H9 (cell line): ENCODE results near the gene HLX. TPM values are rescaled to one million over a fixed set of nuclear protein-coding genes. Genes with fewer than 3 reads are reported as not detected.

Source experiments
- DNase-seq: peaks from one replicate; pipeline ENCODE4 v3.0.0-alpha.2; 2017
- H2AFZ ChIP-seq: one replicate; pipeline ENCODE4 v1.6.1; 2013; ENCODE audit warnings: mild to moderate bottlenecking, low read length, control low read depth, moderate library complexity
- H2AK5ac ChIP-seq: 2 replicates; pipeline ENCODE4 v1.6.1; 2013; ENCODE audit warnings: low read length, control low read depth, mixed read lengths; ENCODE audit not compliant: insufficient read length
- H2BK120ac ChIP-seq: one replicate; pipeline ENCODE4 v1.6.1; 2013; ENCODE audit warnings: low read depth, mild to moderate bottlenecking, low read length, control low read depth, inconsistent platforms; ENCODE audit not compliant: poor library complexity, severe bottlenecking
- H2BK12ac ChIP-seq: 2 replicates; pipeline ENCODE4 v1.6.1; 2013; ENCODE audit warnings: low read length, control low read depth, mixed read lengths, low read depth; ENCODE audit not compliant: insufficient read length
- H2BK15ac ChIP-seq: 2 replicates; pipeline ENCODE4 v1.6.1; 2013; ENCODE audit warnings: low read depth, low read length, control low read depth
- H2BK20ac ChIP-seq: one replicate; pipeline ENCODE4 v1.6.1; 2013; ENCODE audit warnings: low read depth, mild to moderate bottlenecking, low read length, control low read depth, inconsistent platforms; ENCODE audit not compliant: poor library complexity, severe bottlenecking
- H2BK5ac ChIP-seq: 2 replicates; pipeline ENCODE4 v1.6.1; 2013; ENCODE audit warnings: low read length, control low read depth, mixed read lengths; ENCODE audit not compliant: insufficient read length
- H3K14ac ChIP-seq: 2 replicates; pipeline ENCODE4 v1.6.1; 2013; ENCODE audit warnings: low read length, control low read depth; ENCODE audit not compliant: insufficient read depth
- H3K18ac ChIP-seq: 2 replicates; pipeline ENCODE4 v1.6.1; 2013; ENCODE audit warnings: low read depth, mild to moderate bottlenecking, mixed read lengths, low read length, control low read depth; ENCODE audit not compliant: insufficient read length
- H3K23ac ChIP-seq: 2 replicates; pipeline ENCODE4 v1.6.1; 2013; ENCODE audit warnings: low read length, control low read depth, mixed read lengths, low read depth; ENCODE audit not compliant: insufficient read length
- H3K23me2 ChIP-seq: 2 replicates; pipeline ENCODE4 v1.6.1; 2013; ENCODE audit warnings: low read depth, mild to moderate bottlenecking, mixed read lengths, low read length, control low read depth; ENCODE audit not compliant: insufficient read length, poor library complexity, severe bottlenecking
- H3K27ac ChIP-seq: 2 replicates; pipeline ENCODE4 v1.5.1; 2013; ENCODE audit warnings: low read length, control low read depth, mixed read lengths, low read depth; ENCODE audit not compliant: insufficient read length
- H3K27me3 ChIP-seq: 2 replicates; pipeline ENCODE4 v1.6.1; 2013; ENCODE audit warnings: low read length, control low read depth, inconsistent platforms; ENCODE audit not compliant: insufficient read depth
- H3K4ac ChIP-seq: 2 replicates; pipeline ENCODE4 v1.6.1; 2013; ENCODE audit warnings: low read depth, mild to moderate bottlenecking, control low read depth, inconsistent platforms, low read length, moderate library complexity
- H3K4me1 ChIP-seq: 2 replicates; pipeline ENCODE4 v1.6.1; 2013; ENCODE audit warnings: low read length, control low read depth, inconsistent platforms; ENCODE audit not compliant: insufficient read depth
- H3K4me2 ChIP-seq: 2 replicates; pipeline ENCODE4 v1.6.1; 2013; ENCODE audit warnings: low read length, control low read depth, mixed read lengths; ENCODE audit not compliant: insufficient read length, insufficient read depth
- H3K56ac ChIP-seq: 2 replicates; pipeline ENCODE4 v1.6.1; 2013; ENCODE audit warnings: low read depth, mild to moderate bottlenecking, mixed read lengths, low read length, control low read depth; ENCODE audit not compliant: insufficient read length
- H3K79me1 ChIP-seq: 2 replicates; pipeline ENCODE4 v1.6.1; 2013; ENCODE audit warnings: low read depth, mild to moderate bottlenecking, moderate library complexity, low read length, control low read depth, inconsistent platforms; ENCODE audit not compliant: insufficient read depth, poor library complexity, severe bottlenecking
- H3K79me2 ChIP-seq: 2 replicates; pipeline ENCODE4 v1.6.1; 2013; ENCODE audit warnings: low read length, control low read depth, inconsistent platforms; ENCODE audit not compliant: insufficient read depth
- H3K9ac ChIP-seq: 2 replicates; pipeline ENCODE4 v1.6.1; 2013; ENCODE audit warnings: low read length, control low read depth, mixed read lengths; ENCODE audit not compliant: insufficient read length; ENCODE audit errors: extremely low read depth
- H3K9me3 ChIP-seq: one replicate; pipeline ENCODE4 v1.6.1; 2013; ENCODE audit warnings: low read depth, low read length, inconsistent platforms; ENCODE audit not compliant: control insufficient read depth
- H3T11ph ChIP-seq: one replicate; pipeline ENCODE4 v1.6.1; 2013; ENCODE audit warnings: mild to moderate bottlenecking, low read length, control low read depth, inconsistent platforms
- H4K20me1 ChIP-seq: one replicate; pipeline ENCODE4 v1.6.1; 2013; ENCODE audit not compliant: control insufficient read depth, insufficient read length, insufficient read depth
- H4K5ac ChIP-seq: 2 replicates; pipeline ENCODE4 v1.6.1; 2013; ENCODE audit warnings: low read depth, mild to moderate bottlenecking, mixed read lengths, low read length, control low read depth; ENCODE audit not compliant: insufficient read length
- H4K8ac ChIP-seq: replicated peaks from 2 replicates; pipeline ENCODE4 v1.6.1; 2013; ENCODE audit warnings: low read length, control low read depth, mixed read lengths, low read depth; ENCODE audit not compliant: insufficient read length
- H4K91ac ChIP-seq: 2 replicates; pipeline ENCODE4 v1.6.1; 2013; ENCODE audit warnings: low read depth, mild to moderate bottlenecking, moderate library complexity, mixed read lengths, low read length, control low read depth; ENCODE audit not compliant: insufficient read length
- H3K27ac Mint-ChIP-seq, 3 experiments: 2 replicates in 2 of 3; 3 replicates in 1 of 3; pipeline ENCODE4 v1.8.0; 2020 to 2021; ENCODE audit warnings: mixed read lengths in 3 of 3, mild to moderate bottlenecking in 1 of 3, moderate library complexity in 1 of 3
- H3K27me3 Mint-ChIP-seq: 2 replicates; pipeline ENCODE4 v1.8.0; 2021; ENCODE audit warnings: low read depth, mild to moderate bottlenecking, moderate library complexity, mixed read lengths
- H3K36me3 Mint-ChIP-seq, 3 experiments: 2 replicates in 2 of 3; 3 replicates in 1 of 3; pipeline ENCODE4 v1.8.0; 2020 to 2021; ENCODE audit warnings: low read depth in 3 of 3, mixed read lengths in 3 of 3; ENCODE audit not compliant: insufficient read depth in 1 of 3
- H3K4me1 Mint-ChIP-seq, 2 experiments: 2 replicates each; pipeline ENCODE4 v1.8.0; 2020; ENCODE audit warnings: mixed read lengths in 2 of 2
- H3K4me3 Mint-ChIP-seq, 2 experiments: 2 replicates in 1 of 2; 3 replicates in 1 of 2; pipeline ENCODE4 v1.8.0; 2020 to 2021; ENCODE audit warnings: mild to moderate bottlenecking in 2 of 2, mixed read lengths in 2 of 2, moderate library complexity in 1 of 2
- H3K9me3 Mint-ChIP-seq, 2 experiments: 2 replicates in 1 of 2; 3 replicates in 1 of 2; pipeline ENCODE4 v1.8.0; 2020; ENCODE audit warnings: mild to moderate bottlenecking in 2 of 2, mixed read lengths in 2 of 2, moderate library complexity in 1 of 2
- CTCF ChIP-seq: fragments of 200-600 bp; sonication (generic); conservative IDR thresholded peaks from 3 replicates; pipeline ENCODE4 v1.8.0; 2021; ENCODE audit warnings: antibody characterized with exemption, mild to moderate bottlenecking
- WGBS: extraction: QIAGEN DNeasy Blood & Tissue Kit; methylation state at CpG from one replicate; pipeline ENCODE4 v1.1.7; 2013; ENCODE audit warnings: missing lambda C conversion rate, low lambda C conversion rate, mixed read lengths; ENCODE audit not compliant: insufficient read length; ENCODE audit errors: extremely low coverage; 5-methylcytosine and 5-hydroxymethylcytosine counted together
- total RNA-seq: library from RNA; stranded (reverse); gene quantifications from 2 replicates; pipeline ENCODE4 v1.2.1, GENCODE V29; 2021

HLX gene
- total RNA-seq, 1 experiment from 2014 or later, result 0.37 TPM

- H3K23ac ChIP-seq, result no peak overlapping the region
- H3K9ac ChIP-seq, result no peak overlapping the region
- H2AFZ ChIP-seq, result no peak overlapping the region
- H3K4me3 Mint-ChIP-seq, result no peak overlapping the region
- H3K36me3 Mint-ChIP-seq, result no peaks in the 10 kb centered on the region; a peak in 1 of 7 replicates
- H4K91ac ChIP-seq, result no peak overlapping the region
- no peak overlapping the region for H2BK20ac ChIP-seq
- H3K9me3 ChIP-seq, result no peaks in the 10 kb centered on the region
- H2AK5ac ChIP-seq, result no peak overlapping the region
- 0 out of 2 replicates have a peak, but pooled peaks cover 2% of the 10 kb centered on the region for H3K4me1 ChIP-seq
- H3K23me2 ChIP-seq, result no peaks in the 10 kb centered on the region
- no peak overlapping the region for H3K27ac Mint-ChIP-seq
- no peaks in the 10 kb centered on the region for H3K79me1 ChIP-seq
- H3K9me3 Mint-ChIP-seq, result no peaks in the 10 kb centered on the region
- no peak overlapping the region for H3K14ac ChIP-seq
- peaks cover 10% of the 10 kb centered on the region; the same call in 1 of the 2 replicates for H3K27me3 Mint-ChIP-seq
- H4K5ac ChIP-seq, result no peak overlapping the region
- H3K4me1 Mint-ChIP-seq, result peaks cover 11 to 13% of the 10 kb centered on the region in 2 experiments
- DNase-seq, result no peak
- no peaks in the 10 kb centered on the region for H4K20me1 ChIP-seq
- TF ChIP-seq CTCF, result no peak
- H3K27ac ChIP-seq, result no peak overlapping the region
- no peak overlapping the region for H2BK12ac ChIP-seq
- H3K18ac ChIP-seq, result no peak overlapping the region
- no peak overlapping the region for H3K4ac ChIP-seq
- H3K56ac ChIP-seq, result no peak overlapping the region
- H3T11ph ChIP-seq, result no peak overlapping the region
- H3K4me2 ChIP-seq, result no peak overlapping the region
- H2BK120ac ChIP-seq, result no peak overlapping the region
- H4K8ac ChIP-seq, result no peak overlapping the region
- WGBS, result no CpG with 5 or more reads among the region's 2 CpGs
- no peak overlapping the region for H2BK5ac ChIP-seq
- no peaks in the 10 kb centered on the region for H3K79me2 ChIP-seq
- no peak overlapping the region for H2BK15ac ChIP-seq
- no peaks in the 10 kb centered on the region for H3K27me3 ChIP-seq
Measured at GRCh38 chr1:220921498-220921897, 42.3 kb downstream of the HLX start.
